Activated B cell treated with CpG ODN at 0.5 μM for 24 hours (primary cell): Measurements from ENCODE around the gene ST8SIA4. TPM values are rescaled to one million over a fixed set of nuclear protein-coding genes. Genes with fewer than 3 reads are reported as not detected.

Experiments used
- ATAC-seq: fragments of 200-7000 bp; cut with Tn5 transposase; one replicate; pipeline ENCODE4 v1.10.0; 2021; ENCODE audit warnings: low read depth, mild to moderate bottlenecking, moderate library complexity
- CTCF ChIA-PET: fragments of 350-600 bp; sonication (Branson Sonifier 250); formaldehyde crosslinking; loops from one replicate; lab custom pipeline; 2021; ENCODE audit warnings: antibody characterized with exemption; lab: Charles Lee
- POLR2A ChIA-PET: fragments of 350-600 bp; sonication (Branson Sonifier 250); formaldehyde crosslinking; loops from one replicate; lab custom pipeline; 2021; ENCODE audit warnings: antibody characterized with exemption; lab: Charles Lee
- DNase-seq: peaks from one replicate; pipeline ENCODE4 v3.0.0; 2022
- H3K27ac Mint-ChIP-seq: one replicate; pipeline ENCODE4 v1.8.0; 2020; ENCODE audit warnings: mixed read lengths
- H3K27me3 Mint-ChIP-seq: one replicate; pipeline ENCODE4 v1.8.0; 2021; ENCODE audit warnings: mixed read lengths
- H3K36me3 Mint-ChIP-seq: one replicate; pipeline ENCODE4 v1.8.0; 2021; ENCODE audit warnings: low read depth, mixed read lengths
- H3K4me1 Mint-ChIP-seq: one replicate; pipeline ENCODE4 v1.8.0; 2021; ENCODE audit warnings: mixed read lengths
- H3K4me3 Mint-ChIP-seq: one replicate; pipeline ENCODE4 v1.8.0; 2020; ENCODE audit warnings: mild to moderate bottlenecking, mixed read lengths
- H3K9me3 Mint-ChIP-seq: one replicate; pipeline ENCODE4 v1.8.0; 2020; ENCODE audit warnings: mixed read lengths
- CTCF ChIP-seq: fragments of 200-600 bp; IDR thresholded peaks from one replicate; pipeline ENCODE4 v1.8.0; 2022; ENCODE audit warnings: antibody characterized with exemption, mild to moderate bottlenecking
- intact Hi-C: fragments of 100-400 bp; cut with micrococcal nuclease; formaldehyde crosslinking; loops from one replicate; pipeline ENCODE4 v1.15.1; 2024
- total RNA-seq: library from RNA; stranded (reverse); gene quantifications from 2 replicates; pipeline ENCODE4 v1.2.3, GENCODE V29; 2022

The ST8SIA4 gene
- 105 and 125 TPM in 2 replicates for total RNA-seq

- TF ChIP-seq CTCF = no peak
- ChIA-PET POLR2A (interaction anchor here (0.6 to 9.2 kb wide), 28 partner anchors 8 to 1876 kb away, joined by 3 to 202 read pairs (median 6); partner anchors contain the start of gene FAM174A), CTCF (interaction anchor here (0.9 to 5.3 kb wide), 9 partner anchors 13 to 294 kb away, joined by 3 to 39 read pairs (median 5); no protein-coding TSS in a partner anchor)
- peak within 1 kb of the TSS; percentile 99 for H3K27ac Mint-ChIP-seq
- peak within 1 kb of the TSS; percentile 99 for H3K4me3 Mint-ChIP-seq
- peak; percentile 77 for DNase-seq
- no peaks in the 10 kb centered on the region for H3K27me3 Mint-ChIP-seq
- peaks cover 46% of the 10 kb centered on the region for H3K4me1 Mint-ChIP-seq
- H3K9me3 Mint-ChIP-seq = no peaks in the 10 kb centered on the region
- ATAC-seq = peak; percentile 71
- intact Hi-C loops = loop anchor here (1.0 to 5.0 kb wide), 6 partner anchors 75 to 1876 kb away; partner anchors contain the start of gene PAM
- peaks cover 53% of the 10 kb centered on the region for H3K36me3 Mint-ChIP-seq
Observed at GRCh38 chr5:100903039-100903887, at the start of gene ST8SIA4. ST8SIA4 (minus strand) TSS chr5:100903282; CDS start chr5:100902955, 327 bp downstream.

GRCh38 chr5:100950985-100951384, 47.9 kb upstream of the ST8SIA4 start:
- no peak for DNase-seq
- ChIA-PET POLR2A (no interaction called here), CTCF (no interaction called here)
- no peak overlapping the region for H3K27ac Mint-ChIP-seq
- TF ChIP-seq CTCF = no peak
- peaks cover 12% of the 10 kb centered on the region for H3K9me3 Mint-ChIP-seq
- H3K4me3 Mint-ChIP-seq = no peak overlapping the region
- ATAC-seq = no peak
- no peaks in the 10 kb centered on the region for H3K4me1 Mint-ChIP-seq
- intact Hi-C loops = no loop called here
- no peaks in the 10 kb centered on the region for H3K27me3 Mint-ChIP-seq
- H3K36me3 Mint-ChIP-seq = no peaks in the 10 kb centered on the region

- no peak for TF ChIP-seq CTCF
- no peak overlapping the region for H3K4me3 Mint-ChIP-seq
- POLR2A ChIA-PET = no interaction called here
- peaks cover 11% of the 10 kb centered on the region for H3K36me3 Mint-ChIP-seq
- ATAC-seq (no peak), DNase-seq (no peak)
- H3K27me3 Mint-ChIP-seq = no peaks in the 10 kb centered on the region
- intact Hi-C loops = no loop called here
- H3K27ac Mint-ChIP-seq = no peak overlapping the region
- no peaks in the 10 kb centered on the region for H3K9me3 Mint-ChIP-seq
- peaks cover 9% of the 10 kb centered on the region for H3K4me1 Mint-ChIP-seq
- CTCF ChIA-PET = no interaction called here
Observed at GRCh38 chr5:100913298-100913697, 10.2 kb upstream of the ST8SIA4 start.

GRCh38 chr5:100909034-100909433, 6.0 kb upstream of the ST8SIA4 start:
- Mint-ChIP-seq H3K27me3 (no peaks in the 10 kb centered on the region), H3K36me3 (peaks cover 8% of the 10 kb centered on the region), H3K27ac (no peak overlapping the region), H3K4me3 (no peak overlapping the region), H3K4me1 (peaks cover 34% of the 10 kb centered on the region), H3K9me3 (no peaks in the 10 kb centered on the region)
- DNase-seq (no peak), ATAC-seq (no peak)
- intact Hi-C loops = no loop called here
- TF ChIP-seq CTCF = no peak
- CTCF ChIA-PET = no interaction called here
- POLR2A ChIA-PET = interaction anchor here (1.9 kb wide), 1 partner anchor 8 kb away, joined by 6 read pairs; no protein-coding TSS in a partner anchor

- Mint-ChIP-seq H3K9me3 (no peaks in the 10 kb centered on the region), H3K4me1 (peaks cover 30% of the 10 kb centered on the region), H3K36me3 (peaks cover 34% of the 10 kb centered on the region), H3K27me3 (no peaks in the 10 kb centered on the region), H3K4me3 (peak overlapping the region; percentile 99), H3K27ac (peak overlapping the region; percentile 99)
- DNase-seq (no peak), ATAC-seq (no peak)
- no peak for TF ChIP-seq CTCF
- ChIA-PET POLR2A (interaction anchor here (4.4 to 9.2 kb wide), 6 partner anchors 31 to 128 kb away, joined by 57 to 202 read pairs (median 122); no protein-coding TSS in a partner anchor), CTCF (no interaction called here)
- intact Hi-C loops = no loop called here
Observed at GRCh38 chr5:100905259-100905914, 2.3 kb upstream of the ST8SIA4 start.
